Measurements from ENCODE around the gene SOX6.

Gene SOX6

GRCh38 chr11:15920856-15921629, 435.3 kb downstream of the SOX6 start:
- no peak overlapping the region for H3K27ac ChIP-seq (ENCODE audit: low read length)

GRCh38 chr11:15918674-15919073, 437.7 kb downstream of the SOX6 start:
- Histone ChIP-seq H3K27ac (ENCODE audit: low read length) (no peak overlapping the region), H3K4me3 (ENCODE audit: low read length in 2 of 2) (no peak overlapping the region)

More at GRCh38 chr11:15920856-15921629, 435.3 kb downstream of the SOX6 start:
- H3K4me1 ChIP-seq (ENCODE audit: control insufficient read depth, insufficient read depth, low read length) = no peaks in the 10 kb centered on the region
- H3K9ac ChIP-seq (ENCODE audit: low read length in 2 of 2) = no peak overlapping the region
- H3K4me3 ChIP-seq (ENCODE audit: low read length in 2 of 2) = no peak overlapping the region
- no peaks in the 10 kb centered on the region for H3K36me3 ChIP-seq (ENCODE audit: control insufficient read depth in 2 of 2, insufficient read depth in 2 of 2, low read length in 2 of 2)
- no peaks in the 10 kb centered on the region for H3K9me3 ChIP-seq (ENCODE audit: control insufficient read depth in 2 of 2, low read length in 2 of 2)
- H3K27me3 ChIP-seq (ENCODE audit: control insufficient read depth in 1 of 2, insufficient read depth in 2 of 2, low read length in 2 of 2) = no peaks in the 10 kb centered on the region

GRCh38 chr11:15918212-15918611, 438.1 kb downstream of the SOX6 start:
- Histone ChIP-seq H3K9ac (ENCODE audit: low read length in 2 of 2) (no peak overlapping the region), H3K4me3 (ENCODE audit: low read length in 2 of 2) (no peak overlapping the region), H3K9me3 (ENCODE audit: control insufficient read depth in 2 of 2, low read length in 2 of 2) (no peaks in the 10 kb centered on the region), H3K36me3 (ENCODE audit: control insufficient read depth in 2 of 2, insufficient read depth in 2 of 2, low read length in 2 of 2) (no peaks in the 10 kb centered on the region), H3K27me3 (ENCODE audit: control insufficient read depth in 1 of 2, insufficient read depth in 2 of 2, low read length in 2 of 2) (no peaks in the 10 kb centered on the region), H3K4me1 (ENCODE audit: control insufficient read depth, insufficient read depth, low read length) (no peaks in the 10 kb centered on the region), H3K27ac (ENCODE audit: low read length) (no peak overlapping the region)

More at GRCh38 chr11:15918674-15919073, 437.7 kb downstream of the SOX6 start:
- Histone ChIP-seq H3K4me1 (ENCODE audit: control insufficient read depth, insufficient read depth, low read length) (no peaks in the 10 kb centered on the region), H3K9ac (ENCODE audit: low read length in 2 of 2) (no peak overlapping the region), H3K9me3 (ENCODE audit: control insufficient read depth in 2 of 2, low read length in 2 of 2) (no peaks in the 10 kb centered on the region), H3K27me3 (ENCODE audit: control insufficient read depth in 1 of 2, insufficient read depth in 2 of 2, low read length in 2 of 2) (no peaks in the 10 kb centered on the region), H3K36me3 (ENCODE audit: control insufficient read depth in 2 of 2, insufficient read depth in 2 of 2, low read length in 2 of 2) (no peaks in the 10 kb centered on the region)
